Chondrocyte (in vitro differentiated cells): Measurements from ENCODE around the gene IRS1. TPM values are rescaled to one million over a fixed set of nuclear protein-coding genes. Genes with fewer than 3 reads are reported as not detected.

Source experiments
- DNase-seq: peaks from one replicate; pipeline ENCODE4 v3.0.0; 2021; ENCODE audit warnings: mixed read lengths, low spot score
- H3K27ac Mint-ChIP-seq: one replicate; pipeline ENCODE4 v1.8.0; 2021; ENCODE audit warnings: mild to moderate bottlenecking, moderate library complexity, mixed read lengths; ENCODE audit not compliant: unreplicated experiment
- H3K27me3 Mint-ChIP-seq: 2 replicates; pipeline ENCODE4 v1.8.0; 2021; ENCODE audit warnings: low read depth, mixed read lengths
- H3K36me3 Mint-ChIP-seq: 2 replicates; pipeline ENCODE4 v1.8.0; 2021; ENCODE audit warnings: low read depth, mixed read lengths
- H3K4me1 Mint-ChIP-seq: 2 replicates; pipeline ENCODE4 v1.8.0; 2021; ENCODE audit warnings: low read depth, mild to moderate bottlenecking, mixed read lengths
- H3K4me3 Mint-ChIP-seq: one replicate; pipeline ENCODE4 v1.8.0; 2021; ENCODE audit warnings: mild to moderate bottlenecking, moderate library complexity, mixed read lengths; ENCODE audit not compliant: unreplicated experiment
- H3K9me3 Mint-ChIP-seq: 2 replicates; pipeline ENCODE4 v1.8.0; 2021; ENCODE audit warnings: low read depth, mixed read lengths
- total RNA-seq: library from RNA; stranded (reverse); gene quantifications from 3 replicates; pipeline ENCODE4 v1.2.1, GENCODE V29; 2021
- TF ChIP-seq, protein P1 (sequence below): fragments of 200-600 bp; sonication (generic); IDR thresholded peaks from 2 replicates; pipeline ENCODE4 v1.5.0; 2021; ENCODE audit warnings: antibody characterized with exemption, mild to moderate bottlenecking, moderate library complexity

The IRS1 gene
- total RNA-seq, 1 donor from 2014 or later, result 12.0 TPM

GRCh38 chr2:226740039-226740648 lies 59.5 kb downstream of the IRS1 start:
- no peak for DNase-seq
- H3K27me3 Mint-ChIP-seq, result no peaks in the 10 kb centered on the region
- H3K36me3 Mint-ChIP-seq, result no peaks in the 10 kb centered on the region
- TF ChIP-seq, protein P1, sequence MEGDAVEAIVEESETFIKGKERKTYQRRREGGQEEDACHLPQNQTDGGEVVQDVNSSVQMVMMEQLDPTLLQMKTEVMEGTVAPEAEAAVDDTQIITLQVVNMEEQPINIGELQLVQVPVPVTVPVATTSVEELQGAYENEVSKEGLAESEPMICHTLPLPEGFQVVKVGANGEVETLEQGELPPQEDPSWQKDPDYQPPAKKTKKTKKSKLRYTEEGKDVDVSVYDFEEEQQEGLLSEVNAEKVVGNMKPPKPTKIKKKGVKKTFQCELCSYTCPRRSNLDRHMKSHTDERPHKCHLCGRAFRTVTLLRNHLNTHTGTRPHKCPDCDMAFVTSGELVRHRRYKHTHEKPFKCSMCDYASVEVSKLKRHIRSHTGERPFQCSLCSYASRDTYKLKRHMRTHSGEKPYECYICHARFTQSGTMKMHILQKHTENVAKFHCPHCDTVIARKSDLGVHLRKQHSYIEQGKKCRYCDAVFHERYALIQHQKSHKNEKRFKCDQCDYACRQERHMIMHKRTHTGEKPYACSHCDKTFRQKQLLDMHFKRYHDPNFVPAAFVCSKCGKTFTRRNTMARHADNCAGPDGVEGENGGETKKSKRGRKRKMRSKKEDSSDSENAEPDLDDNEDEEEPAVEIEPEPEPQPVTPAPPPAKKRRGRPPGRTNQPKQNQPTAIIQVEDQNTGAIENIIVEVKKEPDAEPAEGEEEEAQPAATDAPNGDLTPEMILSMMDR, result no peak
- no peak overlapping the region for H3K4me3 Mint-ChIP-seq
- no peak overlapping the region for H3K27ac Mint-ChIP-seq
- no peaks in the 10 kb centered on the region for H3K9me3 Mint-ChIP-seq
- peaks cover 4% of the 10 kb centered on the region for H3K4me1 Mint-ChIP-seq

DNA sequence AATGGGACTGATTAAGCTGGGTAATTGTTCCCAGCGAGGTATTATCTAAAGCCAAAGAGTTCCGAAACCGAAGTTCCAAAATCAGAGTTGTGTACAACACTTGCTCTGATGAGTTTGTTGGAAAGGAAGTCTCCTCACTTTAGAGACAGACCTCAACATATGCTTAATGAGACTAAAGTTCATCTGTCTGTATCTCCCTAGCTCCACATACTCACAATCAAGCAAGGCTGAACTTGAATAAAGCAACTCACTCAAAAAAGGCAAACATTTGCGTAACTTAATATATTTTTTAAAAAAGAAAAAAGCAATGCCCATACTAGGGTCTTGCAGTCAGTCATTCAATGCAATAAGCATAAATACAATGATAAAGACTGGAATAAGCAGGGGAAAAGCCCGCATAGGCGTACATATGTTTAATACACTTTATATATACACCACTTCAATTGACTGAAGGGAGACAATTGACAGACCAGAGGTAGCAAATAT lies 60.0 kb downstream of the IRS1 start:
- H3K9me3 Mint-ChIP-seq, result no peaks in the 10 kb centered on the region
- H3K4me1 Mint-ChIP-seq, result peaks cover 4% of the 10 kb centered on the region
- H3K27ac Mint-ChIP-seq, result no peak overlapping the region
- no peaks in the 10 kb centered on the region for H3K36me3 Mint-ChIP-seq
- DNase-seq, result no peak
- TF ChIP-seq, protein P1, result no peak
- H3K4me3 Mint-ChIP-seq, result no peak overlapping the region
- no peaks in the 10 kb centered on the region for H3K27me3 Mint-ChIP-seq

DNA sequence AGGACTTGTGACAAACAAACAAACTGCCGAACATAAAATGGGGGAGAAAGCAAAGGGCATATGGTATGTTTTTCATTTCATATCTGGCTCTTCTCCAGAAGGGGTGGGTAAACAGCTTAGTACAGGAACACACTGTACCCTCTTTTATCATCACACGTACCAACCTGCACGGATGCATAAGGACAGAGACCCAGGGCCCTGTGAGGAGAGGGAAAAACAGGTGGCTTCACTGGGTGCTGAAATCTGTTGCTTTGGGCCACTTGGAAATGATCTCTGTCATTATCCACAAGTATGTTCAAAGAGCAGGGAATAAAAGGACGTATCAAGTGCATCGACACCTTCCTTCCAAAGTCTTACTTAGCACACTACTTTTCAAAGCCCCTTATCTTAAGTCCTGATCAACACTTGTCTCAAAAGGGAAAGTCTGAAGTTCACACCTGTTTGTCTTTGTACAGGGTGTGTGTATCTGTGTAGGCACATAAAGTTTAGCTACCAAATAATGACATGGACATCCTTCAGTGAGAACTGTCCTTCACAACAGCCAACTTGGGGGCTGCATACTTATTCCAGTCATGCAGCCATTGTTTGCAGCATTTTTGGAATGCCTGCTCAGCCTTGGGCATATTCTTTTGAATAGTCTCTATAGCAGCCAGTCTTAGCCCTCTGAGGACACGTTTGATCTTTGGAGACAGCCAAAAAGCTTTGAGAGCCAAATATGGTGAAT lies 60.6 kb downstream of the IRS1 start:
- H3K36me3 Mint-ChIP-seq, result no peaks in the 10 kb centered on the region
- DNase-seq, result no peak
- TF ChIP-seq, protein P1, result no peak
- no peaks in the 10 kb centered on the region for H3K27me3 Mint-ChIP-seq
- no peak overlapping the region for H3K4me3 Mint-ChIP-seq
- H3K9me3 Mint-ChIP-seq, result no peaks in the 10 kb centered on the region
- H3K4me1 Mint-ChIP-seq, result peaks cover 4% of the 10 kb centered on the region
- no peak overlapping the region for H3K27ac Mint-ChIP-seq

DNA sequence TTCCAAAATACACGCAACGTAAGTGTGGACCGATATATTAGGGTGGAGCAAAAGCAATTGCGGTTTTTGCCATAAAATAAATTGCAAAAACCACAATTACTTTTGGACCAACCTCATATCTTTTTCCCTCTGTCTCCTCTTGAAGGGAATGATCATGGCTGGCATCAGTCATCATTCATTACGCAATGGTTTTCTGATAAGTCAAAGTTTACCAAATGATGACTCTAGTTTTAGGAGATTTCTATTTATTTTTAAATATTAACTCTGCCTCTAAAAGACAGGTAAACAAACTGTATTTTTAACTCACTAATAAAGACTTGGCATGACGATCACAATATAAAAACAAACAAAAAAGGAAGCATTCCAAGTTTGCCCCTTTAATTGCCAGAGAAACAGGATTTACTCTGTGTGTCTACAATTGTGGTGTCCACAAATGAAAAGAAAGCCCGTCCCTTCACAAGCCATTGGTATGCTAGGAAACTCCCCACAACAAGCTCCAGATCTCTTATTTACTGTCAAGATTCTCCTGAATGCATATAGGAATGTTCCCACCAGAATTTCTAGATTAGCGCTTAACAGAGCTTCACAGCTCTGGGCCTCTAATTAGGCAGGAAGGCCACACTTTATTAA lies 61.3 kb downstream of the IRS1 start:
- H3K27me3 Mint-ChIP-seq, result no peaks in the 10 kb centered on the region
- TF ChIP-seq, protein P1, result no peak
- DNase-seq, result no peak
- H3K27ac Mint-ChIP-seq, result no peak overlapping the region
- no peak overlapping the region for H3K4me3 Mint-ChIP-seq
- H3K36me3 Mint-ChIP-seq, result no peaks in the 10 kb centered on the region
- H3K9me3 Mint-ChIP-seq, result no peaks in the 10 kb centered on the region
- peaks cover 4% of the 10 kb centered on the region for H3K4me1 Mint-ChIP-seq

DNA sequence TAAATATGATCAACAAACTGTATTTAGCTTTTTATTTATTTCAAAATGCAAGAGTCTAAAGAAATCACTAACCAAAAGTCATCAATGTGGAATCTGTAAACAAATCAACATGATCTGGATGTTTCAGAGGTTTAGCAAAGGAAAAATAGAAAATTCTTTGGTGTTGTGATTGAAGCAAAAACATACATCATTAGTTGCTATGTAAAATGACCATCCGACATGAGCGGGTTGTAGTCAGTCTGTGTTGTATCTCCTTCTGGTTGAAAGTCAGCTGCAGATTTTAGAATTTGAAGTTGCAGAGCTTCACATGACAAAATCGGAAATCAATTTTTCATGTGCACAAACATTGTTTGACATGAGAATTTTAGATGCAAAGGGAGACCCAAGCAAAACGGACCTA lies 63.2 kb downstream of the IRS1 start:
- Mint-ChIP-seq H3K36me3 (no peaks in the 10 kb centered on the region), H3K27ac (no peak overlapping the region), H3K4me3 (no peak overlapping the region), H3K27me3 (no peaks in the 10 kb centered on the region), H3K9me3 (no peaks in the 10 kb centered on the region), H3K4me1 (peaks cover 4% of the 10 kb centered on the region)
- DNase-seq, result no peak
- TF ChIP-seq, protein P1, result no peak
